Posterior vena cava (tissue), 2 donors: Measurements from ENCODE around the gene GCC2. TPM values are rescaled to one million over a fixed set of nuclear protein-coding genes. Genes with fewer than 3 reads are reported as not detected.
"Not testable (repeated sequence)": the region's sequence is repeated elsewhere in the genome, so short reads cannot be mapped to it uniquely, and the experiment has no call there.

Experiments
- DNase-seq: peaks from one replicate; pipeline ENCODE4 v3.0.0-alpha.2; 2020; ENCODE audit warnings: low spot score
- intact Hi-C, 2 donors: fragments of 100-400 bp; cut with DNase I; formaldehyde crosslinking; loops; one replicate each; pipeline versions ENCODE4 v1.14.1 to v1.14.2; 2022 to 2023
- total RNA-seq, 2 donors: library from RNA; stranded (reverse); fragmentation: NEBNext Ultra II Directional; extraction: Animal tissue kit (Norgen Biotek cat#: 25700); gene quantifications; one replicate each; pipeline ENCODE4 v1.2.1, GENCODE V29; 2021
- donor health status: DM: yes; HTN: yes; CAD: no.
- donor health status: DM: yes; HTN: yes; CAD: no.

GCC2 gene
- total RNA-seq, 2 donors from 2014 or later: 35.8 to 39.8 TPM

DNA sequence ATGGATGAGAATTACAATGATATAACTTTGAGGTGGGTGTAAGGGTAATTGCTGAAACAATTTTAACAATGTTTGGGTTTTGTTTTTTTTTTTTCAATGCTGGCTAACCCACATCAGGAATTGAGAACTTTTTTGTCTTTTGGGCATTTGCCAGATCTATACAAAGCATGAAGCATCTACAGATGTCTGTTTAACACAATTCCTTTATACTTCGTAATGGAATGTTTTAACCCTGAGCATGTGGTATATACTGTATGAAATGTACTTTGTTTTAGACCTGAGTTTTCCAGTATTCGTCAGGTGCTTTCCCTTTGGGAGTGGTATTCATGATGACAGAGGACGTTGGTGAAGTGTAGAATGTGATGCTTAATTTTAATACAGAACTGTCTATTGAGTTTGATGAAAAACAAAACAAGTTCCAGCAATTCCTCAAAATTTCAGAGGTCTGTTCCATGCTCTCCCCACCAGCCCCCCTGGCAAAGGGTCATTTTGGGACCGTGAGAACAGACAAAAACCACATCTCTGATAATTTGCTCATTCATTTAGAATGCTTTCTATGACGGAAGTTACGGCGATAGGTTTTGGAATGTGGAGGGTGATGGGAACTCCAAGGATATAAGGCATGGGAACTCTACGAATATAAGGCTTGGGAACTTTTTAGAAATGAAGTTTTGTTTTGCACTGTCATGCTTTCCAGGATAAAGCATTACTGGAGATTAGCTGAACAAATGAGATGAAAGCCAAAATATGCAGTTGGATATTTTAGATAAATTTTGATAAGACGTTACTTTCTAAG, 99.4 kb downstream of the GCC2 start:
- intact Hi-C loops: no loop called here
- no peak for DNase-seq

DNA sequence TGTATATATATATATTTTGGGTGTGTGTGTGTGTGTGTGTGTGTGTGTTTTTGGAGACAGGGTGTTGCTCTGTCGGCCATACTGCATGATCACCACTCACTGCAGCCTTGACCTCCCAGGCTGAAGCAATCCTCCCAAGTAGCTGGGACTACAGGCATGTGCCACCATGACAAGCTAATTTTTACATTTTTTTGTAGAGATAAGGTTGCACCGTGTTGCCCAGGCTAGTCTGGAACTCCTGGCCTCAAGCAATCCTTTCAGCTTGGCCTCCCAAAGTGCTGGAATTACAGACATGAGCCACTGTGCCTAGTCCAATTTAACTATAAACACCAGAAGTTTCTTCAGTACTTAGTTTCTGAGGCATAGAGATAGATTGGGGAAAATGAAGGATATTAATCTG, 103.6 kb downstream of the GCC2 start:
- DNase-seq: no peak
- intact Hi-C loops: no loop called here

- no peak for DNase-seq
- intact Hi-C loops: no loop called here
Observed at GRCh38 chr2:108553209-108553919, 104.4 kb downstream of the GCC2 start.

GRCh38 chr2:108554528-108554927, 105.5 kb downstream of the GCC2 start:
- intact Hi-C loops: no loop called here
- DNase-seq: no peak

GRCh38 chr2:108555572-108555971, 106.6 kb downstream of the GCC2 start:
- intact Hi-C loops: no loop called here
- no peak for DNase-seq

DNA sequence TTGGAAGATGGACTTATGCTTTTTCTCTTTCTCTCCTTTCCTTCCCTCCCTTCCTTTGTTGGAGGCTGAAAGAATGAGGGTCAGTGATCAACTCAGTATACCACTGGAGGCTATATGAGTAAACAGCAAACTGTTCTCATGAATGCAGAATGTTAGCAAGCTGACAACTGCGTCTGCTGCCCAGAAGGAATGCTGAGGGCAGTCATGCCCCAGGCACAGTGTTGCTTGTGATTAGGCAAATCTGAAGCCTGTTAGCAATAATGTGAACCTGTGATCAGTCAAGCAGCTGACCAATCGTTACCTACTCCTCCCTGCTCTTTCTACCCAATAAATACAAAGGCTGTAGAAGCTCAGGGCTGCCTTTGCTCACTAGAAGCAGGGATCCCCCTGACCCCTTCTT, 107.6 kb downstream of the GCC2 start:
- DNase-seq, intact Hi-C loops: not testable (repeated sequence)

Other genes with a start within 250 kb of the GCC2 start
- gene SULT1C3, start 209.2 kb upstream of the GCC2 start, total RNA-seq: not detected
- gene SULT1C2, start 160.3 kb upstream of the GCC2 start, total RNA-seq: 1 to 10 TPM in 1 of 2 donors, not detected in 1; 1.1 TPM
- gene SULT1C4, start 71.3 kb upstream of the GCC2 start, total RNA-seq: 1 to 10 TPM; 2.7 to 2.8 TPM
- 10 to 100 TPM; 58.6 to 68.9 TPM for gene LIMS1, start 85.3 kb downstream of the GCC2 start, total RNA-seq